Cardiac septum (tissue), 1 donor: ENCODE results near the gene TSNAX. TPM values are rescaled to one million over a fixed set of nuclear protein-coding genes. Genes with fewer than 3 reads are reported as not detected.
A peak's percentile ranks its signal among the peaks of the same experiment; 100 is the strongest.
"Not testable (repeated sequence)": the region's sequence is repeated elsewhere in the genome, so short reads cannot be mapped to it uniquely, and the experiment has no call there.

Experiments used
- DNase-seq: peaks from one replicate; pipeline ENCODE4 v3.0.0-alpha.2; 2020; ENCODE audit warnings: low spot score
- intact Hi-C: fragments of 100-400 bp; cut with DNase I; formaldehyde crosslinking; loops from one replicate; pipeline ENCODE4 v1.14.0; 2022
- long read RNA-seq: library from polyadenylated mRNA; unstranded; transcript quantifications from one replicate; pipeline ENCODE4 v2.0.0, GENCODE V29; 2021
- total RNA-seq: library from RNA; stranded (reverse); fragmentation: NEBNext Ultra II Directional; extraction: Animal tissue kit (Norgen Biotek cat#: 25700); gene quantifications from one replicate; pipeline ENCODE4 v1.2.1, GENCODE V29; 2021
- donor health status: DM: no; HTN: no; CAD: no.

Gene TSNAX, protein sequence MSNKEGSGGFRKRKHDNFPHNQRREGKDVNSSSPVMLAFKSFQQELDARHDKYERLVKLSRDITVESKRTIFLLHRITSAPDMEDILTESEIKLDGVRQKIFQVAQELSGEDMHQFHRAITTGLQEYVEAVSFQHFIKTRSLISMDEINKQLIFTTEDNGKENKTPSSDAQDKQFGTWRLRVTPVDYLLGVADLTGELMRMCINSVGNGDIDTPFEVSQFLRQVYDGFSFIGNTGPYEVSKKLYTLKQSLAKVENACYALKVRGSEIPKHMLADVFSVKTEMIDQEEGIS
- total RNA-seq: 35.3 TPM
- long read RNA-seq, transcript TSNAX-201 (6 exons, 2,650 nt): major isoform, 48 of 61 reads
- long read RNA-seq, partial matches to known transcripts: 8 of 61 reads
- long read RNA-seq, other reads (novel, unspliced or antisense): 5 of 61 reads

DNA sequence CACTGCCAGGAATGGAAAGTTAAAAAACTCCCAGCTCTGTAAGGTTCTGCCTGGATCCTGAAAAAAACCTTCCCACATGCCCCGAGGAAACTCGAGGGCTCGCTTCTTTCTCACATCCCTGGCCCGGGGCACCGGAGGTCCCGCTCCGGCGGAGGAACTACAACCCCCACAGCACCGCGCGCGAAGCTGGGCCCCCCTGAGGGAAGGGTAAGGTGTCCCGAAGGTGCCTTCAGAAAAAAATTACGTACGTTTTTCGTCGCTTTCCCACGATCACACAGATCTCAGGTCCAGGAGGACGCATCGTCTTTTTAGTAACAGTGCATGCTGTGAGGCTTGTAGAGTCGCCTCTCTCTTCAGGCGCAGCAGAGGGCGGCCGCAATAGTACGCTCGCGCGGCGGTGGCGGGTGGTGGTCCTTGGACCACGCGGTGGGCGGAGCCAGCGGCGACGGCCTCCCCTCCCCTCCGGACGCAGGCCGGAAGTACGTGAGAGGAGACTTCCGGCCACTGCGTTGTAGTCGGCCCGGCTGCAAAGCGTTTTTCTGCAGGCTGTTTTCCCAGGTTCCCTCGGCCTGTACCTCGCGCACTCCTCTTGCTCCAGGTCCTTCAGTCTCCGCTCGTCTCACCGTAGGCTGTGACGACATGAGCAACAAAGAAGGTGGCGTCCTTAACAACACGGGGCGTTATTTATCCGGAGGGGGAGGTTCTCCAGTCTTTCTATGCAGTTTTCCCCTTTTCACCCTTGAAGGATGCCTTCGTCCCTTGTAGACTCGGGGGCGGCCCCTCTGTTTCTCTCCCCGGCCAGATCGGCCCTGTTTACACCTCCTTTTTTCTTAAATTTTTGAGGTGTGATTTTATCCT, at the start of gene TSNAX:
TSNAX (plus strand) TSS at position 498 of the 858 bp plus-strand sequence; CDS start at position 640, 142 bp downstream.
- intact Hi-C loops: loop anchor here (5.0 kb wide), 2 partner anchors 106 to 171 kb away; partner anchors contain the start of gene EGLN1
- DNase-seq: peak; percentile 94

DNA sequence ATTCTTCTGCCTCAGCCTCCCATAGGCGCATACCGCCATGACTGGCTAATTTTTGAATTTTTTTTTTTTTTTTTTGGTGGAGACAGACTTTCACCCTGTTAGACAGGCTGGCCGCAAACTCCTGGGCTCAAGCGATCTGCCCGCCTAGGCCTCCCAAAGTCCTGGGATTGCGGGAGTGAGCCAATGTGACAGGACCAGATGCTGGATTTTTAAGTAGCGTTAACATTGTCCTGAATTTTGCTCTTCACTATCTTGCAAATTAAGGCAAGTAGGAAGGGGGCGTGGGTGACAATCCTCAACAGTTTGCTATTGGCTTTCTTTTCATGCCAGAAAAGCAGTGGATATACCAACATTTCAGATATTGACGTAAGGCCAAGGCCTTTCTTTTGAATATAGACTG, 49.7 kb upstream of the TSNAX start:
- DNase-seq: no peak
- intact Hi-C loops: no loop called here

DNA sequence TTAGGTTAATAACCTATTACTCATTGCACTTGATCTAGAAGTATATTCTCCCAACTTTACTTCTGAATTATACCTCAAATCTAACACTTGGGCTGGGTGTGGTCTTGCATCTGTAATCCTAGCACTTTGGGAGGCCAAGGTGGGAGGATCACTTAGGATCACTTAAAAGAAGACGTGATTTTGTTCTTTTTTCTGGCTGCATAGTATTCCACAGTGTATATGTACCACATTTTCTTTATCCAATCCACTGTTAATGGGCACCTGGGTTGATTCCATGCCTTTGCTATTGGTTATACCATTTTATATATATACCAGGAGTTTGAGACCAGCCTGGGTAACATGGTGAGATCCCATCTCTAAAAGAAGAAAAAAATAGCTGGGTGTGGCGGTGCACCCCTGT, 48.5 kb upstream of the TSNAX start:
- intact Hi-C loops: no loop called here
- DNase-seq: no peak

DNA sequence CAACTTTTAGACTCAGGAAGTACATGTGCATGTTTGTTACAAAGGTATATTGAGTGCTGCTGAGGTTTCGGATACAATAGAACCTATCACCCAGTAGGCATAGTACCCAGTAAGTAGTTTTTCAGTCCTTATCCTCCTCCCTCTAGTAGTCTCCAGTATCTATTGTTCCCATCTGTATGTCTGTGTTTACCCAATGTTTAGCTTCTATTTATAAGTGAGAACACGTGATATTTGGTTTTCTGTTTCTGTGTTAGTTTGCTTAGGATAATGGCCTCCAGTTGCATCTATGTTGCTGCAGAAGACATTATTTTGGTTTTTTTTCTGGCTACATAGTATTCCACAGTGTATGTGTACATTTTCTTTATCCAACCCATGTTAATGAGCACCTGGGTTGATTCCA, 47.2 kb upstream of the TSNAX start:
- DNase-seq: no peak
- intact Hi-C loops: no loop called here

DNA sequence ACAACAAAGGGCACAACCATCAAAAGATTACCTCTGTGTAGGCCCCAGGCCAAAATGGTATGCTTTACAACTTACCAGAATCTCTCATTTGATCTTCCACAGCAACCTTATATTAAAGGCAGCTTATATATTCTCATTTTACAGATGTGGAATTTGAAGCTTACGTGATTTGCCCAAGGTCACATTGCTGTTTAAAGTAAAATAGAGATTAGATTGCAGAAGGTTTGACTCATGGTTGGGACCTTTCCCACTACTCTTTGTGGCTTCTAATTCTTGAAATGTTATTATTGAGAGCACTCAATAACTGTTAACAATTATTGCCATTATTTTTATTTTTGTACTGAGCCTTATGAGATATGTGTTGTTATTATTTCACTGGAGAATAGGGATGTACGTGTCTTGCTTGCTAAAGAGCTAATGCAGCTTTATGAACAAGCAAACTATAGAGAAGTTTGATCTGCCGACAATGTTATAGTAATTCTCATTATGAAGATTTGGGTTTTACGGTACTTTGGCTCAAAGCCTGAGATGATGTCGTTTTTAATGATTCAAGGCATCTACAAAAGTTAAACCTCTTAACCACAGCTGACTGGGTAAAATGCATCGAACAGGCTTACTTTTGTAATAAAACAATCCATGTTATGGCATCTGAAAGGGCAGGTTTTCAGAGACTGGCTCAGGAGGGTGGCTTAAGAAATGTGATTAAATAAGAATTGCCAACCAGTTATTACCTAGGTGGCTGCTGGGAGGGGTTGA, 43.3 kb upstream of the TSNAX start:
- intact Hi-C loops: no loop called here
- no peak for DNase-seq

DNA sequence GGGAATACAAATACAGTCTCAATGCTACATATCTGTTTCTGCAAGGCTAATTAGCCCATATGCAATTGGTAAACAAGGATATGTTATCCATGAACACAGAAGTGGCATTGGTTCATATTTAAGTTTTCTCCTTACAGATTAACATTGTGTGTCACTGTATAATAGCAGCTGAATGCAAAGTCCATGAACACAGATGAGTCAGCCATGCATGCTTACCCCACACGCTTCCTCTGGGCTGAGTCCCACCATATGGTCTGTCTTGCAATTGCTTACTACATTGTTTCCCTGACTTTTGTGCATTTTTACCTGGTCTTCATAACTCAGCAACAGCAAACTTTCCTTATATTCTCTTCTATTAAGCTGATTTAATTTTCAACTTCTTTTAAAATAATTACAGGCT, 41.5 kb upstream of the TSNAX start:
- intact Hi-C loops: no loop called here
- DNase-seq: no peak

DNA sequence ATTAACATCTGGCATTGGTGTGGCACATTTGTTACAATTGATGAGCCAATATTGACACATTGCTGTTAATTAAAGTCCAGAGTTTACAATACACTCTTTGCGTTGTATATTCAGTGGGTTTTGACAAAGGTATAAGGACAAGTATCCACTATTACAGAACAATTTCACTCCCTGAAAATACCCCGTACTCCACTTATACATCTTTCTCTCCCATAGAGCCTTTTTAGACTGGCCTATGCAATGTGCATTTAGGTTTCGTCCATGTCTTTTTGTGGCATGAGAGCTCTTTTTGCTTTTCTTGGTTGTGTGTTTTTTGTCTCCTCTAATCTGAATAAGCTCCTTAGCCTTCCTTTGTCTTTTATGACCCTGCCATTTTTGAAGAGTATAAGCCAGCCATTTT, 40.6 kb upstream of the TSNAX start:
- no peak for DNase-seq
- intact Hi-C loops: no loop called here

DNA sequence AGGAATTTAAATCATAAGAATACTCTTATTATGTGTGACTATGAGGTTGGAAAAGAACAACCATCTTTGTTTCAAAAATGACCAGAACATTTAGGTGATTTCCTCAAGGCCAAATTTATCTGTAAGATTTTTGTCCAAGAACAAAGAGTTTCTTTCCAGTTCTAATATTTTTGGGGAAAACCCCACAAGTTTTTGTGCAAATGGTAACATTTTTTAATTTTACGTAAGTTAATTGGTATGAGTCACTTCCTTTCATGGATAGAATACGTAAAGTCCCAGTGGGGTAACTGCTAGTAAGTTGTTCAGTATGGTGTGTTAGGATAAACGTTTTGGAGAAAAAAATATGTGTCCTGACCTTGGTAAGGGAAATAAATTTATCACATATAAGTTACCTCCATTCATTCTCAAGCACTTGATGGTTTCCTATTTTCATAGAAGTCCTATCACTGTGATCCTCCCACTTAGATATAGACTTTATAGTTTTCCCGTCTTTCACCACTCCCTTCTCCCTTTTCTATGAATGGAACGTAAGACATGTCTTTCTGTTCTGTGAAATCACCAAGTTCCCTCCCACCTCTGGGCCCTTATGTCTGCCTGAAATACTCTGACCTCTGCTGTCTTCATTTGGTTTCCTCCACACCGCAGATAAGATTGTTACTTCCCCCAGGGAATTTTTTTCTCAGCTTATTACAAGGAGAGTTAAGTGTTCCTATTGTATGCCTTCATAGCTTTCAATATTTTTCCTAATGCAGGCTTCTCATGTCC, 34.9 kb upstream of the TSNAX start:
- intact Hi-C loops: no loop called here
- DNase-seq: no peak

DNA sequence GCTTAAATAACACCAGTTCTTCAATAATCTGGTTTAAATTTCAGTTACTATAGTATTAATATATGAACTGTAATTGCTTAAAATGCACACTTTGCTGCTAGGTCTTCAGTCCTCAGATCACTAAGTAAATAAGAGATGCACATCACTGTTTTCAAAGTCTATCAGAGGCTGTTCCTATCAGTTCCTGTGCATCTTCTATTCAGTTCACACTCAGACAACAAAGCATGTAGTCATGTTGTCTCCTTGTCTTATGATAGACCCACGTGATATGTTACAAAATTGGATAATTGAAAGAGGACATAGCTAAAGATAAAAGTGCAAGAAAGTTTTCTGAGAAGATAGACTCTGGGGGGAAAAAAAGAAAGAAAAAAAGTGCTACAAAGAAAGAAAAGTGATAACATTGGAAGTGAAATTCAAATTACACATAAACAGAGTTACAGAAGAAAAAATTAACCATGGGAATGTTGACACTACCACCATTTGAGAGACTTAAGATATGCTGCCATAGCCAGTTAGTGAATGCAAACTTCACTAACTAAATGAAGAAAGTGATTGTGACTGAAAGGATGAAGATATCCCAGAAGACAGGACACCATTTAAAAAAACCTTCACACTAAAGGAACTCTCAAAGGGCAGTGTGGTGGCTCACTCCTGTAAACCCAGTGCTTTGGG, 33.9 kb upstream of the TSNAX start:
- no peak for DNase-seq
- intact Hi-C loops: no loop called here

DNA sequence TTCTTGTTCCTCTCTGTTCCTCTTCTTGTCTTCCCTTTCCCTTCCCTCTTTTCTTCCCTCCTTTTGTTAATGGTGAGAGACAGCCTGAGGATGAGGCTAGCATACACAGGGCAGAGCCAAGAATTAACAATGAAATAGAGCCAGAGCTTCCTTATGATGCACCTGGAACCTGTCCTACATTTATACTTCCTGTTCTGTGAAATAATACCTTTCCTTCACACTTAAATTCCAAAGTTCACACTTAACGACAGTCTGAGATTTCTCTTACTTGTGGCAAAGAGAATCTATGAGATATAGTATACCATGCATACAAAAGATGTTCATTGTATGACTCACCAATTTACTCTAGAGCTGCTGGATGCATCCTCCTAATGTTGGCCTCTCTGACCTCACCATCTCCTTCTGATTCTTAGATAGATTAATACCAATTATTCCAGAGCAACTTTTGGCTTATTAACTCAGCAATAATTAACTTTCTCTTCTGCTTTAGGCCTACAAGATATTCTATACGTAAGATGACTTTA, 30.8 kb upstream of the TSNAX start:
- intact Hi-C loops: no loop called here
- DNase-seq: no peak

DNA sequence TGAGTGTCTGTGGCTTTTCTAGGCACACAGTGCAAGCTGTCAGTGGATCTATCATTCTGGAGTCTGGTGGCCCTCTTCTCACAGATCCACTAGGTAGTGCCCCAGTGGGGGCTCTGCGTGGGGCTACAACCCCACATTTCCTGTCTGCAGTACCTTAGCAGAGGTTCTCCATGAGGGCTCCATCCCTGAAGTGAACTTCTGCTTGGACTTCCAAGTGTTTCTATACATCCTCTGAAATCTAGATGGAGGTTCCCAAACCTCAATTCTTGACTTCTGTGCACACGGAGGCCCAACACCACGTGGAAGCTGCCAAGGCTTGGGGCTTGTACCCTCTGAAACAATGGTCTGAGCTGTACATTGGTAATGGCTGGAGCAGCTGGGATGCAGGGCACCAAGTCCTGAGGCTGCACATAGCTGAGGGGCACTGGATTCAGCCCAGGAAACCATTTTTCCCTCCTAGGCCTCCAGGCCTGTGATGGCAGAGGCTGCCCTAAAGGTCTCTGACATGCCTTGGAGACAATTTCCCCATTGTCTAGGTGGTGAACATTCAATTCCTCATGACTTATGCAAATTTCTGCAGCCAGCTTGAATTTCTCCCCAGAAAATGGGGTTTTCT, 29.2 kb upstream of the TSNAX start:
- intact Hi-C loops: no loop called here

DNA sequence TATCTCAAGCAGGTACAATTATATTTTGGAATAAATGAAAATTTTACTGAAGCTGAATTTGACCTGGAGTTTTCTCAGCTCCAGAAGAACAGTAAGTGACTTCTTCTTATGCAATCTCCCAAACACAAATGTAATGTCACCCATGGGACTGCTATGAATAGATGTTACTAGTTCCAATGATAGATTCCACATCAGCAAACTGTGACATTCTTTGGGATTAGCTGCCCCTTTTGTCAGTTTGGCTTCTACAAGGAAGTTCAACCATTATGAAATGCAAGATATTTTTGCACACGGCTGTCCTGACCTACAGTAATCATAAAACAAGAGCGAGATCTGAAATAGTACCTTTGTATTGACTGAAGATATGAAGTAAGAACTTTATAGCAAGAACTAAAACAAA, 27.8 kb upstream of the TSNAX start:
- intact Hi-C loops: no loop called here

More for the DNA sequence above, 29.2 kb upstream of the TSNAX start:
- no peak for DNase-seq

DNA sequence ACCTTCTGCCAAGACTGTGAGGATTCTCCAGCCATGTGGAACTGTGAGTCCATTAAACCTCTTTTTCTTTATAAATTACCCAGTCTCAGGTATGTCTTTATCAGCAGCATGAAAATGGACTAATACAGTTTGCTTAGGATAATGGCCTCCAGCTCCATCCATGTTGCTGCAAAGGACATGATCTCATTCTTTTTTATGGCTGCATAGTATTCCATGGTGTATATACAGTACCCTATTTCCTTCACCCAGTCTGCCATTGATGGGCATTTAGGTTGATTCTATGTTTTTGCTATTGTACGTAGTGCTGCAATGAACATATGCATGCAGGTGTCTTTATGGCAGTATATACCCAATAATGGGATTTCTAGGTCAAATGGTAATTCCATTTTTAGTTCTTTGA, 25.3 kb upstream of the TSNAX start:
- intact Hi-C loops, DNase-seq: not testable (repeated sequence)

More for the DNA sequence above, 27.8 kb upstream of the TSNAX start:
- DNase-seq: no peak

DNA sequence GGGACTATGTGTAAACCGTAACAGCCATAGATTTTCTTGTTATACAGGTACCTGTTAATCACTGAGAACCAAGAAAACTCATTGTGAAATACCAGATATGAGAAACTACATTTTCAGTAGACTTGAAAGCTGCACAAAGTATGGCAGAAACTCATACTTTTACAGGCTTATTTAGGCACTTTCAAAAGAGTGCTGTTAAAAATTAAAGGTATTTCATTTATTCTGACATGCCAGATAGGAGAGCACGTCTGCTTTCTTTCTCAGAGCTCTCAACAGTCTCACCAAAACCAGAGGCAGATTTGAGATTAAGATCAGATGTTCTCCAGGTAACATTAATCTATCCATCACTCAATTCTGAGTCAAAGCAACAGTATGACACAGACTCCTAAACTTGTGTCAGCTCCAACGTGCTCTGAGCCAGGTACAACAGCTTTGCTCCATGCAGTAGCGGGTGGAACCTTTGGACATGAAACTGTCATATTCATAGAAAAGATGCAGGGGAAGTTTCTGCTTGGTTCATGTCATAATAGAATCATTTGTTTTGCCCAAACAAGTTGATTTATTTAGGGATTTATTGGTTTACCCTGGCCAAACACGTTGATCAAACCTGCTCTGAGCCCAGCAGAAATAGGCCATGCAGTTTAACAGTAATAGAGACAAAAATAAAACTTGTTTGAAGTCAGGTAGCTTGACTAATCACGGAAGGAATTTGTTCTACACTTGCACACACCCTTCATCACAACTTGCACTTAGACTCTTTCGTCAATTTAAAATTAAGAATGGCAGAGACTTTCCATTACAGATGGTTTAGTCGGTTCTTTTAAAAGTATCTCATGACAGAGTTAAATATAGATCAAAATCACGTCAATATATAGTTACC, 20.8 kb upstream of the TSNAX start:
- intact Hi-C loops: no loop called here
- DNase-seq: no peak

DNA sequence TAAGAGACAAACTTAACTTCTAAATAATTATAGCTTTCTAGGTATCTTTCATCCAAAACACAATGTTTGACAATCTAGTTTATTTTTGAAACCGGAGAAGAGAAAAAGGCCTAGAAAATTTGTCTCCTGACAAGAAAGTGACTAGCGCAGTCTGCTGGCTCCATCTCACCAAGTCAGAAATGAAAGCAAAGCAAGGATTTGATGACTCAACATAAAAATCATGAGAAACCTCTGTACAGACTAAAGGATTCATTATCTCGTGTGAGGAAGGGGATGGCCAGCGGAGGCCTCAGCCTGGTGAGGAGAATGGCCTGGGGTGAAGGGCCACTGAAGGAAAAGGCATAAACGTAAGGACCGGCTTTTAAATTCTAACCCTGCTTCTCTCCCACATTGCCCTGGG, 20.0 kb upstream of the TSNAX start:
- intact Hi-C loops: no loop called here

DNA sequence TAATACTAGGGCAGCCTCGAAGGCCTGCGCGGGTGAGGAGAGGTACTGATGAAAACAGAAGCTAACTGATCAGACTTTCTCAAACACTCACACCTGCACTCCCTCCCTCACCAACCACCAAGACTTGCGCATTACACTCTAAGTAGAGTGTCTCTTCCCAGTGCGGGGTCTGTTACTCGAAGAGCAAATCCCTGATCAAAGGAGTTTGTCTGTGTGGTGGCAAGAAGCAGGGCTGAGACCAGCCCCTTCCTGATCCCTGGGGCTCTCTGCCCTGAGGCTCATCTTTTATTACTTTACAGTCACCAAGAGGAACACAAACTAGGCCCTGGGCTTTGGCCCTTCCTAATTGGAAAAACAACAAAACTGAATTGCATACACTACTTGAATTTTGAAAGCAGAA, 19.5 kb upstream of the TSNAX start:
- DNase-seq: no peak
- intact Hi-C loops: no loop called here

More for the DNA sequence above, 20.0 kb upstream of the TSNAX start:
- DNase-seq: no peak

DNA sequence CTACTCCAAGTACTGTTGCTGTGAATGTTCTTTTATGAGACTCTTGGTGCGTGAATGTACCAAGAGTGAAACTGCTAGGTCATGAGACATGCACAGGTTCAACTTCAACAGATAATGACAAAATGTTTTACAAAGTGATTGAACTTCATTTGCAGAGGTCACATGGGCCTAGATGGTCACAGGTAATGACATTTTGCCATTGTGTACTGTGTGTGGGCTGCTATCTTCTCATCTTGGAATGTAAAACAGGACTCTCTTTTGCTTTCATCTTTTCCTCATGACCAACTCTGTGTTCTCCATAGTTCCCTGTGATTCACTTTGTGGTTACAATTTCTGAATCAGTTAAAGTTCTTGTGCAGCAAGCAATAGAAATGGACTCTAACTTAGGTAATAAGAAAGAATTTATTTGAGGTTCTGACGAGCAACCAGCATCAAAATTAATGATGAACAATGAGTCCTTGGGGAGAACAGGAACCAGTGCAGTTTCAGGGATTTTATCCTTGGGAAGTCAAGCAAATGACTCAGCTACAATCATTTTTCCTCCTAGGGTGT, 16.2 kb upstream of the TSNAX start:
- intact Hi-C loops: no loop called here
- no peak for DNase-seq
